Measurements from ENCODE around the gene DCHS1. TPM values are rescaled to one million over a fixed set of nuclear protein-coding genes. Genes with fewer than 3 reads are reported as not detected.

The DCHS1 gene
- total and polyA plus RNA-seq, 9 donors = 5.2 to 36.8 (median 20.8) TPM

DNA sequence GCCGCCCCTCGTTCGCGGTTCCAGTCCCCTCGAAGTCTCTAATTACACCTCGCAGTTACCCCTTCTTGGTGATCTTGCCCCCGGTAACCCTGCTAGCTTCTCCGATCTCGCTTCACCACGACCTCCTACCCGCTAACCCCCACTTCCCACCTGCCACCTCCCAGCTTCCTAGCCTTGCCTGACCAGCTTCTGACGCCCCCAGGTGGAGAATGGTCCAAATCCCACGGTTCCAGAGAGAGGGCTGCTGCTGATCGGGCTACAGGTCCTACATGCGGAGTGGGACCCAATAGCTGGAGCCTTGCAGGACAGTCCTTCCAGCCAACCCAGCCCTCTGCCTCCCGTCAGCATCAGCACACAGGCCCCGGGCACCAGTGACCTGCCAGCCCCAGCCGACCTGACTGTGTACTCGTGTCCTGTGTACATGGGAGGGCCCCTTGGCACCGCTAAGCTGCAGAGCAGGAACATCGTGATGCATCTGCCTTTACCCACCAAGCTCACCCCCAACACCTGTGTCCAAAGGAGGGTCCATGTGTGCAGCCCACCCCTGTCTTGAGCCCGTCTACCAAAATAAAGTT lies 84.1 kb downstream of the DCHS1 start:
- H3K36me3 ChIP-seq = no peaks in the 10 kb centered on the region
- no peak overlapping the region for H3K4me3 ChIP-seq
- intact Hi-C loops (cut with DNase I) = no loop called here
- DNase-seq = no peak
- no peak for TF ChIP-seq POLR2A (IDR thresholded peaks at IDR 0.05)
- TF ChIP-seq, protein P1, sequence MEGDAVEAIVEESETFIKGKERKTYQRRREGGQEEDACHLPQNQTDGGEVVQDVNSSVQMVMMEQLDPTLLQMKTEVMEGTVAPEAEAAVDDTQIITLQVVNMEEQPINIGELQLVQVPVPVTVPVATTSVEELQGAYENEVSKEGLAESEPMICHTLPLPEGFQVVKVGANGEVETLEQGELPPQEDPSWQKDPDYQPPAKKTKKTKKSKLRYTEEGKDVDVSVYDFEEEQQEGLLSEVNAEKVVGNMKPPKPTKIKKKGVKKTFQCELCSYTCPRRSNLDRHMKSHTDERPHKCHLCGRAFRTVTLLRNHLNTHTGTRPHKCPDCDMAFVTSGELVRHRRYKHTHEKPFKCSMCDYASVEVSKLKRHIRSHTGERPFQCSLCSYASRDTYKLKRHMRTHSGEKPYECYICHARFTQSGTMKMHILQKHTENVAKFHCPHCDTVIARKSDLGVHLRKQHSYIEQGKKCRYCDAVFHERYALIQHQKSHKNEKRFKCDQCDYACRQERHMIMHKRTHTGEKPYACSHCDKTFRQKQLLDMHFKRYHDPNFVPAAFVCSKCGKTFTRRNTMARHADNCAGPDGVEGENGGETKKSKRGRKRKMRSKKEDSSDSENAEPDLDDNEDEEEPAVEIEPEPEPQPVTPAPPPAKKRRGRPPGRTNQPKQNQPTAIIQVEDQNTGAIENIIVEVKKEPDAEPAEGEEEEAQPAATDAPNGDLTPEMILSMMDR (IDR thresholded peaks at IDR 0.05) = no peak
- TF ChIP-seq EP300 (IDR thresholded peaks at IDR 0.05) = no peak
- WGBS, 3 donors = 55 to 65% (median 56%) methylated on average over 22 of the region's 22 CpGs
- H3K4me1 ChIP-seq (ENCODE audit: insufficient read depth) = peaks cover 4% of the 10 kb centered on the region
- H3K27me3 ChIP-seq = no peaks in the 10 kb centered on the region
- no peak overlapping the region for H3K27ac ChIP-seq
- H3K9me3 ChIP-seq = no peaks in the 10 kb centered on the region

Other genes with a start within 250 kb of the DCHS1 start
- gene APBB1, start 236.7 kb downstream of the DCHS1 start, total RNA-seq = 10 to 100 TPM; 50.1 to 90.9 (median 60.4) TPM
- gene APBB1, start 236.7 kb downstream of the DCHS1 start, polyA plus RNA-seq = 10 to 100 TPM; 34.1 to 57.7 TPM
- gene HPX, start 214.8 kb downstream of the DCHS1 start, total RNA-seq = 1 to 10 TPM in 5 of 7 donors, under 1 TPM in 2; 0.46 to 4.1 (median 2.4) TPM
- gene HPX, start 214.8 kb downstream of the DCHS1 start, polyA plus RNA-seq = 1 to 10 TPM in 1 of 2 donors, under 1 TPM in 1; 0.48 to 1.1 TPM
- gene TRIM3, start 181.9 kb downstream of the DCHS1 start, total RNA-seq = 10 to 100 TPM in 6 of 7 donors, 1 to 10 TPM in 1; 9.7 to 27.4 (median 19.7) TPM
- gene TRIM3, start 181.9 kb downstream of the DCHS1 start, polyA plus RNA-seq = 10 to 100 TPM; 13.6 to 14.7 TPM
- 10 to 100 TPM; 43.6 to 70.4 (median 49.5) TPM for gene ARFIP2, start 174.5 kb downstream of the DCHS1 start, total RNA-seq
- gene ARFIP2, start 174.5 kb downstream of the DCHS1 start, polyA plus RNA-seq = 10 to 100 TPM; 35.8 to 37.8 TPM
- 10 to 100 TPM; 21.8 to 64.7 (median 38.4) TPM for gene TIMM10B, start 174.3 kb downstream of the DCHS1 start, total RNA-seq
- 10 to 100 TPM; 19.4 to 52.1 TPM for gene TIMM10B, start 174.3 kb downstream of the DCHS1 start, polyA plus RNA-seq
- gene DNHD1, start 158.5 kb downstream of the DCHS1 start, total RNA-seq = 10 to 100 TPM in 3 of 7 donors, 1 to 10 TPM in 4; 7.5 to 27.6 (median 9.3) TPM
- 1 to 10 TPM; 4.0 to 4.5 TPM for gene DNHD1, start 158.5 kb downstream of the DCHS1 start, polyA plus RNA-seq
- gene RRP8, start 52.2 kb downstream of the DCHS1 start, total RNA-seq = 10 to 100 TPM in 5 of 7 donors, 1 to 10 TPM in 2; 8.2 to 25.5 (median 17.1) TPM
- gene RRP8, start 52.2 kb downstream of the DCHS1 start, polyA plus RNA-seq = 10 to 100 TPM; 13.4 to 32.7 TPM
- gene ILK, start 52.0 kb downstream of the DCHS1 start, total RNA-seq = 100 to 1,000 TPM in 5 of 7 donors, 10 to 100 TPM in 2; 79.8 to 222 (median 140) TPM
- 100 to 1,000 TPM; 126 to 337 TPM for gene ILK, start 52.0 kb downstream of the DCHS1 start, polyA plus RNA-seq
- gene TAF10, start 43.6 kb downstream of the DCHS1 start, total RNA-seq = 100 to 1,000 TPM in 2 of 7 donors, 10 to 100 TPM in 5; 45.1 to 109 (median 76.8) TPM
- 100 to 1,000 TPM in 1 of 2 donors, 10 to 100 TPM in 1; 40.0 to 183 TPM for gene TAF10, start 43.6 kb downstream of the DCHS1 start, polyA plus RNA-seq
- 10 to 100 TPM; 21.0 to 71.8 (median 58.2) TPM for gene TPP1, start 36.4 kb downstream of the DCHS1 start, total RNA-seq
- gene TPP1, start 36.4 kb downstream of the DCHS1 start, polyA plus RNA-seq = 100 to 1,000 TPM in 1 of 2 donors, 10 to 100 TPM in 1; 40.5 to 360 TPM
- gene MRPL17, start 27.5 kb upstream of the DCHS1 start, total RNA-seq = 10 to 100 TPM; 23.0 to 37.9 (median 30.7) TPM
- gene MRPL17, start 27.5 kb upstream of the DCHS1 start, polyA plus RNA-seq = 10 to 100 TPM; 28.2 to 30.1 TPM
- gene OR2AG2, start 116.2 kb upstream of the DCHS1 start, total RNA-seq = under 1 TPM in 4 of 7 donors, not detected in 3; under 0.01 to 0.17 (median 0.05) TPM
- gene OR2AG2, start 116.2 kb upstream of the DCHS1 start, polyA plus RNA-seq = under 1 TPM in 1 of 2 donors, not detected in 1; 0.03 TPM
- gene OR2AG1, start 127.2 kb upstream of the DCHS1 start, total RNA-seq = not detected
- gene OR2AG1, start 127.2 kb upstream of the DCHS1 start, polyA plus RNA-seq = not detected
- under 1 TPM in 5 of 7 donors, not detected in 2; 0.17 to 0.46 (median 0.20) TPM for gene OR6A2, start 143.9 kb upstream of the DCHS1 start, total RNA-seq
- not detected for gene OR6A2, start 143.9 kb upstream of the DCHS1 start, polyA plus RNA-seq
- not detected for gene OR10A5, start 189.9 kb upstream of the DCHS1 start, total RNA-seq
- not detected for gene OR10A5, start 189.9 kb upstream of the DCHS1 start, polyA plus RNA-seq
- gene OR10A2, start 207.2 kb upstream of the DCHS1 start, total RNA-seq = not detected
- gene OR10A2, start 207.2 kb upstream of the DCHS1 start, polyA plus RNA-seq = not detected
- gene OR10A4, start 220.8 kb upstream of the DCHS1 start, total RNA-seq = not detected
- not detected for gene OR10A4, start 220.8 kb upstream of the DCHS1 start, polyA plus RNA-seq
- under 1 TPM in 2 of 7 donors, not detected in 5; 0.22 to 0.92 TPM for gene OR2D2, start 236.7 kb upstream of the DCHS1 start, total RNA-seq
- not detected for gene OR2D2, start 236.7 kb upstream of the DCHS1 start, polyA plus RNA-seq

Measured in ovary (tissue), 9 donors.